OCI-LY1 (cell line): Measurements from ENCODE around the gene TPM1.

Experiments
- H2AFZ ChIP-seq: fragments of 200-600 bp; sonication (generic), shearing (Covaris generic); 2 replicates; pipeline ENCODE4 v1.6.0; 2014; ENCODE audit warnings: antibody characterized with exemption, mild to moderate bottlenecking, low read length
- H3F3A ChIP-seq: fragments of 200-600 bp; sonication (generic), shearing (Covaris generic); 2 replicates; pipeline ENCODE4 v1.6.0; 2014; ENCODE audit warnings: mild to moderate bottlenecking, antibody characterized with exemption, low read length, moderate library complexity; ENCODE audit not compliant: insufficient read depth
- H3K27ac ChIP-seq: fragments of 200-600 bp; sonication (generic); 2 replicates; pipeline ENCODE4 v1.5.1; 2014; ENCODE audit warnings: low read length, mixed run types, mild to moderate bottlenecking, low read depth; ENCODE audit not compliant: poor library complexity, severe bottlenecking
- H3K27me3 ChIP-seq: fragments of 200-600 bp; sonication (generic); 2 replicates; pipeline ENCODE4 v1.6.0; 2014; ENCODE audit warnings: antibody characterized with exemption, mild to moderate bottlenecking, low read length, moderate library complexity; ENCODE audit not compliant: insufficient read depth
- H3K36me3 ChIP-seq: fragments of 200-600 bp; sonication (generic); 2 replicates; pipeline ENCODE4 v1.6.1; 2014; ENCODE audit warnings: mild to moderate bottlenecking, antibody characterized with exemption, low read length, moderate library complexity, mixed read lengths; ENCODE audit not compliant: insufficient read depth
- H3K4me1 ChIP-seq: fragments of 200-600 bp; sonication (generic); 2 replicates; pipeline ENCODE4 v1.5.1; 2014; ENCODE audit warnings: mild to moderate bottlenecking, low read length, moderate library complexity; ENCODE audit not compliant: insufficient read depth, severe bottlenecking
- H3K4me2 ChIP-seq: fragments of 200-600 bp; sonication (generic), shearing (Covaris generic); 2 replicates; pipeline ENCODE4 v1.6.1; 2014; ENCODE audit warnings: low read length
- H3K4me3 ChIP-seq: fragments of 200-600 bp; sonication (generic); 2 replicates; pipeline ENCODE4 v1.5.1; 2014; ENCODE audit warnings: low read length, low read depth, mild to moderate bottlenecking, mixed read lengths; ENCODE audit not compliant: poor library complexity, severe bottlenecking
- H3K79me2 ChIP-seq: fragments of 200-600 bp; shearing (Covaris generic); 2 replicates; pipeline ENCODE4 v1.6.1; 2016; ENCODE audit warnings: mixed run types, low read length, mixed read lengths; ENCODE audit not compliant: insufficient read depth
- H3K9ac ChIP-seq: fragments of 200-600 bp; sonication (generic), shearing (Covaris generic); 2 replicates; pipeline ENCODE4 v1.6.1; 2014; ENCODE audit warnings: mild to moderate bottlenecking, low read length, mixed read lengths
- H3K9me2 ChIP-seq: fragments of 200-600 bp; sonication (generic), shearing (Covaris generic); 2 replicates; pipeline ENCODE4 v1.6.1; 2014; ENCODE audit warnings: low read depth, mild to moderate bottlenecking, low read length, mixed read lengths
- H3K9me3 ChIP-seq: fragments of 200-600 bp; shearing (Covaris generic); 2 replicates; pipeline ENCODE4 v1.6.1; 2014; ENCODE audit warnings: low read length, mixed read lengths
- H4K20me1 ChIP-seq: fragments of 200-600 bp; sonication (generic), shearing (Covaris generic); 2 replicates; pipeline ENCODE4 v1.6.0; 2016; ENCODE audit warnings: mild to moderate bottlenecking, low read length; ENCODE audit not compliant: insufficient read depth
- CTCF ChIP-seq: fragments of 200-600 bp; sonication (generic), shearing (Covaris generic); IDR thresholded peaks from 2 replicates; pipeline ENCODE4 v1.5.1; 2017; ENCODE audit warnings: mild to moderate bottlenecking, antibody characterized with exemption, low read length, moderate library complexity, mixed read lengths
- EZH2 ChIP-seq: fragments of 200-600 bp; sonication (generic), shearing (Covaris generic); IDR thresholded peaks from 2 replicates; pipeline ENCODE4 v1.8.0; 2017; ENCODE audit warnings: borderline replicate concordance, mixed run types, mild to moderate bottlenecking, antibody characterized with exemption, low read length, moderate library complexity, mixed read lengths

The TPM1 gene

GRCh38 chr15:63028442-63029110 lies 14.0 kb upstream of the TPM1 start:
- Histone ChIP-seq H3F3A (no peaks in the 10 kb centered on the region), H3K36me3 (no peaks in the 10 kb centered on the region), H3K79me2 (no peaks in the 10 kb centered on the region), H3K4me1 (no peaks in the 10 kb centered on the region), H2AFZ (no peak overlapping the region), H3K4me2 (no peak overlapping the region), H3K9me3 (no peaks in the 10 kb centered on the region), H3K4me3 (no peak overlapping the region), H4K20me1 (no peaks in the 10 kb centered on the region), H3K27me3 (peaks cover 7% of the 10 kb centered on the region), H3K9me2 (no peaks in the 10 kb centered on the region), H3K27ac (no peak overlapping the region), H3K9ac (no peak overlapping the region)
- TF ChIP-seq EZH2, result no peak
- no peak for TF ChIP-seq CTCF

- no peak overlapping the region for H3K27ac ChIP-seq
- TF ChIP-seq CTCF (no peak), EZH2 (no peak)
- H3K9me2 ChIP-seq, result no peaks in the 10 kb centered on the region
- no peaks in the 10 kb centered on the region for H3K36me3 ChIP-seq
- no peaks in the 10 kb centered on the region for H3F3A ChIP-seq
- H3K79me2 ChIP-seq, result no peaks in the 10 kb centered on the region
- no peak overlapping the region for H3K4me2 ChIP-seq
- H3K9ac ChIP-seq, result no peak overlapping the region
- no peak overlapping the region for H2AFZ ChIP-seq
- no peak overlapping the region for H3K4me3 ChIP-seq
- H4K20me1 ChIP-seq, result no peaks in the 10 kb centered on the region
- H3K9me3 ChIP-seq, result no peaks in the 10 kb centered on the region
- no peaks in the 10 kb centered on the region for H3K4me1 ChIP-seq
- peaks cover 7% of the 10 kb centered on the region for H3K27me3 ChIP-seq
Observed at GRCh38 chr15:63029676-63030075, 12.9 kb upstream of the TPM1 start.

GRCh38 chr15:63030101-63030551 lies 12.4 kb upstream of the TPM1 start:
- TF ChIP-seq EZH2 (no peak), CTCF (no peak)
- Histone ChIP-seq H3K27me3 (peaks cover 7% of the 10 kb centered on the region), H3K27ac (no peak overlapping the region), H3K4me1 (no peaks in the 10 kb centered on the region), H3K9me2 (no peaks in the 10 kb centered on the region), H3K9ac (no peak overlapping the region), H3K36me3 (no peaks in the 10 kb centered on the region), H3K4me2 (no peak overlapping the region), H4K20me1 (no peaks in the 10 kb centered on the region), H2AFZ (no peak overlapping the region), H3K79me2 (no peaks in the 10 kb centered on the region), H3K4me3 (no peak overlapping the region), H3F3A (no peaks in the 10 kb centered on the region), H3K9me3 (no peaks in the 10 kb centered on the region)
